ENCODE measurements around the gene FAF2.

GRCh38 chr5:176521286-176521685 lies 73.1 kb downstream of the FAF2 start:
- TF ChIP-seq CTCF (conservative IDR thresholded peaks at IDR 0.05), result no peak
- no peak for TF ChIP-seq ZFX (IDR thresholded peaks at IDR 0.05)
